IPS-18c (cell line): ENCODE measurements around the gene RARRES2.
A peak's percentile ranks its signal among the peaks of the same experiment; 100 is the strongest.

Experiments
- H3K4me3 ChIP-seq: 2 replicates; pipeline ENCODE4 v1.7.0; 2013; ENCODE audit warnings: low read depth, mild to moderate bottlenecking, low read length, moderate library complexity; ENCODE audit not compliant: insufficient read depth
- H3K9me3 ChIP-seq: one replicate; pipeline ENCODE4 v1.6.1; 2013; ENCODE audit warnings: mild to moderate bottlenecking, low read length, moderate library complexity; ENCODE audit not compliant: control insufficient read depth, insufficient read depth

Gene RARRES2

GRCh38 chr7:150356265-150356897, 15.0 kb upstream of the RARRES2 start:
- Histone ChIP-seq H3K4me3 (no peak overlapping the region), H3K9me3 (no peaks in the 10 kb centered on the region)

DNA sequence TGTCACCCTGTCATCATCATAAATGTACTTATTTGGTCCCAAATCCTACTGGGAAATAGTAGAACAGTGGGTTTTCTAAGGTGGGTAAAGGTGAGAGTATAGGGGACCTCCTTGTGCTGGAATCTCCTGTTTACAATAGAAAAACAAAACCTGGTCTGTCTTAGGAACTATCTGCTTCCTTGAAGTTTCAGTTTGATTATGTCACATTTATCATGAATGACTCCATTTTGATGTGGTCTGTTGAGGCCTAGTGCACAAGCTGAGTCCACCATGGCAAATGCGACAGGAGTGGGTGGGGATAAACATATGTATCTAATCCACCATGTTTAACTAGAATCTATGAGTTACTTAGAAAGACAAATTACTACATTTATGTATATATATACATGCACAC, 14.2 kb upstream of the RARRES2 start:
- Histone ChIP-seq H3K4me3 (no peak overlapping the region), H3K9me3 (no peaks in the 10 kb centered on the region)

GRCh38 chr7:150351587-150352194, 10.3 kb upstream of the RARRES2 start:
- Histone ChIP-seq H3K4me3 (no peak overlapping the region), H3K9me3 (no peaks in the 10 kb centered on the region)

GRCh38 chr7:150346922-150347321, 5.5 kb upstream of the RARRES2 start:
- Histone ChIP-seq H3K4me3 (no peak overlapping the region), H3K9me3 (no peaks in the 10 kb centered on the region)

DNA sequence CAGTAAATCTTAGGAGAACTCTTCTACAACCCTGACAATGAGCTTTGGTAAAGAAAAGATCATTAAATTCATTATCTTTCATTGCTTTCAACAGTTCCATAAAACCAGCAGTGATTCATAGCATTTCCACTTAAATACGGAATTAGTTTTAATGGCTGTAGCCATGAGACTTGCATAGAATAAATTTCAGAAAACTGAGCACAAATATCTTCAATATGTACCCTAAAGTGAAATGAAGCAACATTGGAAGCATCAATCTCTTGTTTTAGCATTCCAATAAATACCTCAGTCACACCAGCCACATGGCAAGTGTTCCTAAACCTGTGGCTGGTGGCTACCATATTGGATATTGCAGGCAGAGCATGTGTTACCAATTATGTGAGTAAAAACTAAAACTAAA, 3.6 kb upstream of the RARRES2 start:
- H3K9me3 ChIP-seq, result no peaks in the 10 kb centered on the region
- no peak overlapping the region for H3K4me3 ChIP-seq

GRCh38 chr7:150344299-150344698, 2.9 kb upstream of the RARRES2 start:
- Histone ChIP-seq H3K4me3 (no peak overlapping the region), H3K9me3 (no peaks in the 10 kb centered on the region)

DNA sequence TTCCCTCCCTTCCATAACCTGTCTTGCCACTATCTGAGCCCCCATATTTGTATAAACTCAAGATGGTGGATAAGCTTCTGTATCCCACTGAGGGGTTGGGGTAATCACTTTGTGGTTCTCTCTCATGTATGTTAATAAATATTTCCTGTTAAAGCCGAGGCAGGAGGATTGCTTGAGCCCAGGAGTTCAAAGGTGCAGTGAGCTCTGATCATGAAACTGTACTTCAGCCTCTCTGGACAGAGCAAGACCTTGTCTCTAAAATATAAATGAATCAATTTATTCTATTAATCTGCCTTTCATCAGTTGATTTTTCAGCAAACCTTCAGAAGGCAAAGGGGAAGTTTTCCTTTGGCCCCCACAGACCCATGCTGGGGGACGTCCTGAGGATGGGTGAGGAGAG, 1.8 kb upstream of the RARRES2 start:
- Histone ChIP-seq H3K9me3 (no peaks in the 10 kb centered on the region), H3K4me3 (no peak overlapping the region)

DNA sequence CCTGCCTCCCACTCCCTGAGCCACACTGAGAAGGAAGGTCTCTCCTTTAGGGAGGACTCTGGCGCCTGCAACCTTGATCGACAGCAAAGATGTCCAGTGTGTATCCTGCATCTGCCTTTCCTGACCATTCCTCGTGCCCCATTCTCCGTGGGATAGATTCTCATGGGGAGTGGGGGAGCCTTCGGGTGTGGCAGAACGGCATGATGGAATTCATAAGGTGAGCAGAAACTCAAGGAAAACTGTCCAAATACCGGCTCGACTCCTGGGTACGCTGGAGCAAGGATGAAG, 636 bp upstream of the RARRES2 start:
- H3K9me3 ChIP-seq, result no peaks in the 10 kb centered on the region
- no peak overlapping the region; the same call in 1 of the 2 replicates for H3K4me3 ChIP-seq

DNA sequence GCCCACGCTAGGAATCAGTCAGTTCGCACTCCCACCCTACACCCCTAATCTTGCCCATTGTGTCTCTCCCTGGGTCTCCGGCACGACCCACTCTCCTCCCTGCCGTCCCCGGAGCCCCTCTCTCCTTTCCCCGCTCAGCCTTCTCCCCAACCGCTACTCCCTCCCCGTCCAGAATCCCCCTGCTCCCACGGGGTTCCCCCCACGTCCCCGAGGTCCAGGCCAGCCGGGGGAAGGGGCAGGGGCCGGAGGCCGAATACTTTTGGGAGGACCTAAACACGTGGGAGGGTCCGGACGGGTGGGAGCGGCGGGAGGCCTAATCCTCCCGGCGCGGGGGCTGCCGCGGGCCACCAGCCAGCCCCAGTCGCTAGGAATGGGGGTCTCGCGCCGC, 560 bp downstream of the RARRES2 start:
- Histone ChIP-seq H3K4me3 (peak overlapping the region; percentile 65), H3K9me3 (no peaks in the 10 kb centered on the region)

- Histone ChIP-seq H3K4me3 (peak overlapping the region; percentile 65), H3K9me3 (no peaks in the 10 kb centered on the region)
Measured at GRCh38 chr7:150340024-150340749, 1.2 kb downstream of the RARRES2 start.

DNA sequence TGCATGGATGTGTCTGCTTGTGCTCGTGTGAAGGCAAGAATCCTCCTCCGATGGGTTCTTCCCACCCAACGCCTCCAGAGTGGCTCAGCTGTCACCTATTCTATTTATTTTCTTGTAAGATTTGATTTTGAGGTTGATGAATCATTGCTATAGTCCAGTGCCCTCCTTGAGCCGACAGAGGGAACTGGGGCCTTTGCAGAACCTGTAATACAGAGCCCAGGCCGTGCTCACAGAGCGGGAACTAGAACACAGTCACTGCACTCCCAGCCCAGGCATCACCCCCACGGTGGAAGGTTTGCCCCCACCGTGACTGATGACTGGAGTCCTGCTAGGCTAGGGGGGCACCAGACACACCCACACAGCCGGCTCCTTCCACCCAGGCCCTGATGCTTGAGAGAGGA, 2.0 kb downstream of the RARRES2 start:
- H3K4me3 ChIP-seq, result peak overlapping the region; percentile 65; the same call in 1 of the 2 replicates
- H3K9me3 ChIP-seq, result no peaks in the 10 kb centered on the region

DNA sequence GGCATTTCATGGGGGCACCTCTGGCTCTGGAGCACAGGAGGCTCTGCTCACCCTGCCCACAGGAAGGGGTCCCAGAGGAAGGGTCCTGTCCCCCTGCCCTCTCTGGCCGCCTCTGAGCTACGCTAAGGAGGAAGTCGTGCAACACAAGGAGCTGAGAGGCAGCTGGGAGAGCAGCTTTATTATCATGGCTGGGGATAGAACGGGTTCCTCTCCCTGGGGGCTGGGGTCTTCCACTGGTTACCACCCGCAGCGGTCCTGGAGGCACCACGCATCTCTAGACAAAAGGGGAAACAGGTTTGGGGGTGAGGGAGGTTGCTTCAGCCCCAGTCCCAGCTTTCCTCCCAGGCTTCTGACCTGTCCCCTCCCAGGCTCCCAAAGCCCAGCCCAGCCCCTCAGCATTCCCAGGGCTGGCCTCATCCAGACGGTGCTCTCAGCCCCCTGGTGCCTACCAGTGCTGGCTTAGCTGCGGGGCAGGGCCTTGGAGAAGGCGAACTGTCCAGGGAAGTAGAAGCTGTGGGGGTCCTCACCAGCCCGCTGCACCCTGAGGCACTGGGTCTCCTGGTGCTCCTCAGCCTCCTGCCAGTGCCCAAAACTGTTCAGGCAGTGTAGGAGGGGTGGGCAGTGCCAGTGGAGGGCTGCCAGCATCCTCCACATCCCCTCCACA, 3.1 kb downstream of the RARRES2 start:
- no peaks in the 10 kb centered on the region for H3K9me3 ChIP-seq
- H3K4me3 ChIP-seq, result no peak overlapping the region

GRCh38 chr7:150337659-150338081, 3.8 kb downstream of the RARRES2 start:
- Histone ChIP-seq H3K4me3 (no peak overlapping the region), H3K9me3 (no peaks in the 10 kb centered on the region)

DNA sequence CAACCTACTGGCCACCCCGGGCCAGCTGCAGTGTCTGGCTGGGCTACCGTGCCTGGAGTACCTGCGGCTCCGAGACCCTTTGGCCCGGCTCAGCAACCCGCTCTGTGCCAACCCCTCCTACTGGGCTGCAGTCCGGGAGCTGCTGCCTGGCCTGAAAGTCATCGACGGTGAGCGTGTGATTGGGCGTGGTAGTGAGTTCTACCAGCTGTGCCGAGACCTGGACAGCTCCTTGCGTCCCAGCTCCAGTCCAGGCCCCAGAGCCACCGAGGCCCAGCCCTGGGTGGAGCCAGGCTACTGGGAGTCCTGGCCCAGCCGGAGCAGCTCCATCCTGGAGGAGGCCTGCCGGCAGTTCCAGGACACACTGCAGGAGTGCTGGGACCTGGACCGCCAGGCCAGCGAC, 4.2 kb downstream of the RARRES2 start:
- H3K4me3 ChIP-seq, result no peak overlapping the region
- no peaks in the 10 kb centered on the region for H3K9me3 ChIP-seq

DNA sequence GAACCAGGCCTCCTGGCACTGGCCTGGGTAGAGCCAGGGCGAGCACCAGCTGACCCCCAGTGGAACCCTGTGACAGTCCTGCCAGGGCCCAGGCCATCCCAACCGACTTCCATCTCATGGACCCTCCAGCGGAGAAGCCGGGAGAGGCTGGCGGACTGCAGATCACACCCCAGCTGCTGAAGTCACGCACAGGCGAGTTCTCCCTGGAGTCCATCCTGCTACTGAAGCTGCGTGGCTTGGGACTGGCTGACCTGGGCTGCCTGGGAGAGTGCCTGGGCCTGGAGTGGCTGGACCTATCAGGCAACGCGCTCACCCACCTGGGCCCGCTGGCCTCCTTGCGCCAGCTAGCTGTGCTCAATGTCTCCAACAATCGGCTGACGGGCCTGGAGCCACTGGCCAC, 4.7 kb downstream of the RARRES2 start:
- no peaks in the 10 kb centered on the region for H3K9me3 ChIP-seq
- no peak overlapping the region for H3K4me3 ChIP-seq

- no peak overlapping the region for H3K4me3 ChIP-seq
- H3K9me3 ChIP-seq, result no peaks in the 10 kb centered on the region
Measured at GRCh38 chr7:150335774-150336112, 5.7 kb downstream of the RARRES2 start.

GRCh38 chr7:150335108-150335773, 6.2 kb downstream of the RARRES2 start:
- H3K9me3 ChIP-seq, result no peaks in the 10 kb centered on the region
- H3K4me3 ChIP-seq, result no peak overlapping the region

DNA sequence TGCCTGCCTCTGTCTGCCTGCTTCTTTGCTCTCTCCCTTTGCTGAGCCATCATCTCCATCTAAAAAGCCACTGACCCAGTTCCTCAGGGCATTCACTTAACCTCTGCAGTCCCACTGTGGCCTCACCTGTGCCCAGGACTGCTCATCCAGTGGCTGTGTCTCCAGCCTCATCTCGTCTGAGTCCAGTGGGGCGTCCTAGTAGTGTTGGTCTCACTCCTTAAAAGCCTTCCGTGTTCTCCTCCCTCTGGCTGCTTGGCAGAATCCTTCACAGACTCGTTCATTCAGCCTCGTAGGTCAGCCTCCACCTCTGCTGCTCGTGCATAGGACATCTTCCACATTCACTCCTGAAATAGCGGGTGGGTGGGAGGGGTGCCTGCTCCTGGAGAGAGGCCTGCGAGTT, 7.3 kb downstream of the RARRES2 start:
- H3K4me3 ChIP-seq, result no peak overlapping the region

More for the DNA sequence above, 7.3 kb downstream of the RARRES2 start:
- peaks cover 3% of the 10 kb centered on the region for H3K9me3 ChIP-seq
